WTC11 (cell line): ENCODE results near the gene CORO2B. TPM values are rescaled to one million over a fixed set of nuclear protein-coding genes. Genes with fewer than 3 reads are reported as not detected.

Experiments
- ATAC-seq: fragments of 200-7000 bp; cut with Tn5 transposase; 2 replicates; pipeline ENCODE4 v1.10.0; 2021; ENCODE audit warnings: mild to moderate bottlenecking, moderate library complexity
- CTCF ChIA-PET: fragments of 300-600 bp; sonication (Branson Sonifier 250); formaldehyde crosslinking; loops from one replicate; lab custom pipeline; 2021; ENCODE audit warnings: antibody characterized with exemption; lab: Charles Lee
- POLR2A ChIA-PET: fragments of 350-600 bp; sonication (Branson Sonifier 250); formaldehyde crosslinking; loops from one replicate; lab custom pipeline; 2021; ENCODE audit warnings: antibody characterized with exemption; lab: Charles Lee
- DNase-seq: peaks from one replicate; pipeline ENCODE4 v3.0.0; 2021; ENCODE audit warnings: low spot score
- H3K27ac Mint-ChIP-seq: 2 replicates; pipeline ENCODE4 v1.8.0; 2021; ENCODE audit warnings: mixed read lengths
- H3K27me3 Mint-ChIP-seq: 2 replicates; pipeline ENCODE4 v1.8.0; 2021; ENCODE audit warnings: low read depth, mild to moderate bottlenecking, moderate library complexity, mixed read lengths
- H3K36me3 Mint-ChIP-seq: 2 replicates; pipeline ENCODE4 v1.8.0; 2021; ENCODE audit warnings: mixed read lengths
- H3K4me1 Mint-ChIP-seq: 2 replicates; pipeline ENCODE4 v1.8.0; 2022; ENCODE audit warnings: mixed read lengths
- H3K4me3 Mint-ChIP-seq: 2 replicates; pipeline ENCODE4 v1.8.0; 2021; ENCODE audit warnings: mild to moderate bottlenecking, moderate library complexity, mixed read lengths
- H3K9me3 Mint-ChIP-seq: 2 replicates; pipeline ENCODE4 v1.8.0; 2021; ENCODE audit warnings: mixed read lengths
- ARID4B ChIP-seq: sonication (generic); formaldehyde crosslinking; IDR thresholded peaks from 2 replicates; pipeline ENCODE4 v1.8.0; 2023; ENCODE audit warnings: missing genetic modification reagents, mild to moderate bottlenecking, borderline replicate concordance
- ESRRA ChIP-seq: sonication (generic); formaldehyde crosslinking; IDR thresholded peaks from 2 replicates; pipeline ENCODE4 v1.8.1; 2022; ENCODE audit warnings: mild to moderate bottlenecking, missing genetic modification reagents, borderline replicate concordance
- FOXP1 ChIP-seq: sonication (generic); formaldehyde crosslinking; IDR thresholded peaks from 2 replicates; pipeline ENCODE4 v1.8.0; 2022; ENCODE audit warnings: missing genetic modification reagents, mild to moderate bottlenecking, moderate library complexity, borderline replicate concordance
- IRF2 ChIP-seq: sonication (generic); formaldehyde crosslinking; IDR thresholded peaks from 2 replicates; pipeline ENCODE4 v1.8.0; 2022; ENCODE audit warnings: low read depth, missing genetic modification reagents, borderline replicate concordance
- PRDM15 ChIP-seq: sonication (generic); formaldehyde crosslinking; IDR thresholded peaks from 2 replicates; pipeline ENCODE4 v1.8.0; 2022; ENCODE audit warnings: missing genetic modification reagents
- PREB ChIP-seq: sonication (generic); formaldehyde crosslinking; IDR thresholded peaks from 2 replicates; pipeline ENCODE4 v1.8.1; 2022; ENCODE audit warnings: mild to moderate bottlenecking, missing genetic modification reagents, moderate library complexity, borderline replicate concordance
- RORB ChIP-seq: fragments of 250-450 bp; sonication (Bioruptor Pico); IDR thresholded peaks from 2 replicates; pipeline ENCODE4 v1.9.0; 2021; ENCODE audit warnings: mild to moderate bottlenecking
- STAT6 ChIP-seq: sonication (generic); formaldehyde crosslinking; conservative IDR thresholded peaks from 2 replicates; pipeline ENCODE4 v1.8.1; 2023; ENCODE audit warnings: mild to moderate bottlenecking, low read depth, missing genetic modification reagents, moderate library complexity
- TEAD1 ChIP-seq: sonication (generic); formaldehyde crosslinking; IDR thresholded peaks from 2 replicates; pipeline ENCODE4 v1.8.0; 2022; ENCODE audit warnings: mild to moderate bottlenecking, missing genetic modification reagents
- ZNF263 ChIP-seq: sonication (generic); formaldehyde crosslinking; IDR thresholded peaks from 2 replicates; pipeline ENCODE4 v1.8.1; 2022; ENCODE audit warnings: low read depth, mild to moderate bottlenecking, moderate library complexity, missing genetic modification reagents
- ZNF281 ChIP-seq: sonication (generic); formaldehyde crosslinking; IDR thresholded peaks from 2 replicates; pipeline ENCODE4 v1.8.0; 2023; ENCODE audit warnings: mild to moderate bottlenecking, missing genetic modification reagents
- ZNF317 ChIP-seq: sonication (generic); formaldehyde crosslinking; IDR thresholded peaks from 2 replicates; pipeline ENCODE4 v1.8.1; 2023; ENCODE audit warnings: low read depth, mild to moderate bottlenecking, moderate library complexity, missing genetic modification reagents, borderline replicate concordance
- ZNF416 ChIP-seq: fragments of 250-450 bp; sonication (Bioruptor Pico); IDR thresholded peaks from 2 replicates; pipeline ENCODE4 v1.9.0; 2021; ENCODE audit warnings: mild to moderate bottlenecking, inconsistent platforms
- total RNA-seq: library from RNA; stranded (reverse); gene quantifications from 3 replicates; pipeline ENCODE4 v1.2.3, GENCODE V29; 2021

Gene CORO2B
- total RNA-seq, 1 experiment from 2014 or later = 4.9 TPM

- Mint-ChIP-seq H3K27me3 (peaks cover 20% of the 10 kb centered on the region), H3K27ac (peak overlapping the region; percentile 72), H3K9me3 (no peaks in the 10 kb centered on the region), H3K4me1 (peaks cover 29% of the 10 kb centered on the region), H3K4me3 (peak overlapping the region; percentile 94), H3K36me3 (no peaks in the 10 kb centered on the region)
- DNase-seq (peak; percentile 35), ATAC-seq (no peak)
- ChIA-PET POLR2A (no interaction called here), CTCF (interaction anchor here (0.6 to 5.7 kb wide), 33 partner anchors 10 to 1844 kb away, joined by 3 to 174 read pairs (median 5); no protein-coding TSS in a partner anchor)
- TF ChIP-seq PRDM15 (peak; percentile 73), FOXP1 (CRISPR knock-in tag) (no peak)
Measured at GRCh38 chr15:68558318-68559305, 20.2 kb upstream of the CORO2B start.

- H3K9me3 Mint-ChIP-seq = no peaks in the 10 kb centered on the region
- H3K4me1 Mint-ChIP-seq = peaks cover 29% of the 10 kb centered on the region
- ChIA-PET POLR2A (no interaction called here), CTCF (interaction anchor here (0.6 to 3.8 kb wide), 46 partner anchors 9 to 1845 kb away, joined by 3 to 136 read pairs (median 4); no protein-coding TSS in a partner anchor)
- peak overlapping the region; percentile 94 for H3K4me3 Mint-ChIP-seq
- DNase-seq (peak; percentile 89), ATAC-seq (peak; percentile 85)
- H3K36me3 Mint-ChIP-seq = no peaks in the 10 kb centered on the region
- peaks cover 20% of the 10 kb centered on the region for H3K27me3 Mint-ChIP-seq
- H3K27ac Mint-ChIP-seq = peak overlapping the region; percentile 72
- TF ChIP-seq STAT6 (no peak), TEAD1 (CRISPR knock-in tag) (peak; percentile 53; the same call in 1 of the 2 replicates), ZNF317 (no peak), ESRRA (0 out of 2 replicates have a peak, but pooled peaks have one; percentile 28), ARID4B (no peak), ZNF281 (CRISPR knock-in tag) (no peak; the same call in 1 of the 2 replicates), RORB (CRISPR knock-in tag) (no peak), ZNF263 (CRISPR knock-in tag) (no peak; the same call in 1 of the 2 replicates), PREB (no peak), ZNF416 (no peak), IRF2 (CRISPR knock-in tag) (no peak)
Measured at GRCh38 chr15:68559345-68560310, 19.2 kb upstream of the CORO2B start.
